ENCODE measurements around the gene CACNA2D1. TPM values are rescaled to one million over a fixed set of nuclear protein-coding genes. Genes with fewer than 3 reads are reported as not detected.

Gene CACNA2D1
- total RNA-seq, 1 donor from 2014 or later: 116 TPM

GRCh38 chr7:82384779-82385178 is 58.8 kb downstream of the CACNA2D1 start:
- Histone ChIP-seq H3K36me3 (ENCODE audit: control insufficient read depth in 3 of 3, insufficient read depth in 3 of 3, low read length in 3 of 3) (no peaks in the 10 kb centered on the region), H3K9me3 (ENCODE audit: control insufficient read depth in 3 of 3, low read length in 3 of 3) (no peaks in the 10 kb centered on the region), H3K4me3 (ENCODE audit: low read length in 3 of 3) (no peak overlapping the region), H3K27me3 (ENCODE audit: control insufficient read depth in 3 of 3, insufficient read depth in 3 of 3, low read length in 3 of 3) (no peaks in the 10 kb centered on the region), H3K4me1 (ENCODE audit: control insufficient read depth in 3 of 3, insufficient read depth in 3 of 3, low read length in 3 of 3) (peaks cover 3 to 6% (median 5%) of the 10 kb centered on the region in 3 donors), H3K27ac (ENCODE audit: low read depth, low read length) (no peak overlapping the region), H3K9ac (ENCODE audit: low read depth in 1 of 3, low read length in 3 of 3) (no peak overlapping the region)

- H3K4me1 ChIP-seq (ENCODE audit: control insufficient read depth in 3 of 3, insufficient read depth in 3 of 3, low read length in 3 of 3): peaks cover 3 to 5% (median 4%) of the 10 kb centered on the region in 3 donors
- H3K4me3 ChIP-seq (ENCODE audit: low read length in 3 of 3): no peak overlapping the region
- H3K9me3 ChIP-seq (ENCODE audit: control insufficient read depth in 3 of 3, low read length in 3 of 3): no peaks in the 10 kb centered on the region
- H3K27me3 ChIP-seq (ENCODE audit: control insufficient read depth in 3 of 3, insufficient read depth in 3 of 3, low read length in 3 of 3): no peaks in the 10 kb centered on the region
- H3K27ac ChIP-seq (ENCODE audit: low read depth, low read length): peak overlapping the region; percentile 1
- no peaks in the 10 kb centered on the region for H3K36me3 ChIP-seq (ENCODE audit: control insufficient read depth in 3 of 3, insufficient read depth in 3 of 3, low read length in 3 of 3)
- H3K9ac ChIP-seq (ENCODE audit: low read depth in 1 of 3, low read length in 3 of 3): no peak overlapping the region
Measured at GRCh38 chr7:82384051-82384464, 59.5 kb downstream of the CACNA2D1 start.

GRCh38 chr7:82382276-82382675 is 61.3 kb downstream of the CACNA2D1 start:
- Histone ChIP-seq H3K9me3 (ENCODE audit: control insufficient read depth in 3 of 3, low read length in 3 of 3) (no peaks in the 10 kb centered on the region), H3K27ac (ENCODE audit: low read depth, low read length) (no peak overlapping the region), H3K27me3 (ENCODE audit: control insufficient read depth in 3 of 3, insufficient read depth in 3 of 3, low read length in 3 of 3) (no peaks in the 10 kb centered on the region), H3K4me1 (ENCODE audit: control insufficient read depth in 3 of 3, insufficient read depth in 3 of 3, low read length in 3 of 3) (peaks cover 0 to 8% (median 3%) of the 10 kb centered on the region in 3 donors), H3K36me3 (ENCODE audit: control insufficient read depth in 3 of 3, insufficient read depth in 3 of 3, low read length in 3 of 3) (no peaks in the 10 kb centered on the region), H3K9ac (ENCODE audit: low read depth in 1 of 3, low read length in 3 of 3) (no peak overlapping the region), H3K4me3 (ENCODE audit: low read length in 3 of 3) (no peak overlapping the region)

GRCh38 chr7:82376739-82377138 is 66.8 kb downstream of the CACNA2D1 start:
- Histone ChIP-seq H3K27me3 (ENCODE audit: control insufficient read depth in 3 of 3, insufficient read depth in 3 of 3, low read length in 3 of 3) (no peaks in the 10 kb centered on the region), H3K4me3 (ENCODE audit: low read length in 3 of 3) (no peak overlapping the region), H3K36me3 (ENCODE audit: control insufficient read depth in 3 of 3, insufficient read depth in 3 of 3, low read length in 3 of 3) (no peaks in the 10 kb centered on the region), H3K9me3 (ENCODE audit: control insufficient read depth in 3 of 3, low read length in 3 of 3) (no peaks in the 10 kb centered on the region), H3K4me1 (ENCODE audit: control insufficient read depth in 3 of 3, insufficient read depth in 3 of 3, low read length in 3 of 3) (peaks cover 6 to 10% (median 6%) of the 10 kb centered on the region in 3 donors), H3K9ac (ENCODE audit: low read depth in 1 of 3, low read length in 3 of 3) (no peak overlapping the region), H3K27ac (ENCODE audit: low read depth, low read length) (peak overlapping the region; percentile 0)

- H3K9me3 ChIP-seq (ENCODE audit: control insufficient read depth in 3 of 3, low read length in 3 of 3): no peaks in the 10 kb centered on the region
- no peak overlapping the region for H3K9ac ChIP-seq (ENCODE audit: low read depth in 1 of 3, low read length in 3 of 3)
- no peaks in the 10 kb centered on the region for H3K27me3 ChIP-seq (ENCODE audit: control insufficient read depth in 3 of 3, insufficient read depth in 3 of 3, low read length in 3 of 3)
- no peaks in the 10 kb centered on the region for H3K36me3 ChIP-seq (ENCODE audit: control insufficient read depth in 3 of 3, insufficient read depth in 3 of 3, low read length in 3 of 3)
- H3K27ac ChIP-seq (ENCODE audit: low read depth, low read length): peak overlapping the region; percentile 16
- peaks cover 6 to 10% (median 6%) of the 10 kb centered on the region in 3 donors for H3K4me1 ChIP-seq (ENCODE audit: control insufficient read depth in 3 of 3, insufficient read depth in 3 of 3, low read length in 3 of 3)
- H3K4me3 ChIP-seq (ENCODE audit: low read length in 3 of 3): no peak overlapping the region
Measured at GRCh38 chr7:82375713-82376112, 67.9 kb downstream of the CACNA2D1 start.

- no peak overlapping the region for H3K9ac ChIP-seq (ENCODE audit: low read depth in 1 of 3, low read length in 3 of 3)
- H3K27ac ChIP-seq (ENCODE audit: low read depth, low read length): peak overlapping the region; percentile 16
- H3K9me3 ChIP-seq (ENCODE audit: control insufficient read depth in 3 of 3, low read length in 3 of 3): no peaks in the 10 kb centered on the region
- no peaks in the 10 kb centered on the region for H3K36me3 ChIP-seq (ENCODE audit: control insufficient read depth in 3 of 3, insufficient read depth in 3 of 3, low read length in 3 of 3)
- peaks cover 6 to 10% (median 6%) of the 10 kb centered on the region in 3 donors for H3K4me1 ChIP-seq (ENCODE audit: control insufficient read depth in 3 of 3, insufficient read depth in 3 of 3, low read length in 3 of 3)
- no peaks in the 10 kb centered on the region for H3K27me3 ChIP-seq (ENCODE audit: control insufficient read depth in 3 of 3, insufficient read depth in 3 of 3, low read length in 3 of 3)
- no peak overlapping the region for H3K4me3 ChIP-seq (ENCODE audit: low read length in 3 of 3)
Measured at GRCh38 chr7:82375129-82375528, 68.4 kb downstream of the CACNA2D1 start.

- Histone ChIP-seq H3K4me3 (ENCODE audit: low read length in 3 of 3) (no peak overlapping the region), H3K9ac (ENCODE audit: low read depth in 1 of 3, low read length in 3 of 3) (no peak overlapping the region), H3K9me3 (ENCODE audit: control insufficient read depth in 3 of 3, low read length in 3 of 3) (no peaks in the 10 kb centered on the region), H3K27ac (ENCODE audit: low read depth, low read length) (peak overlapping the region; percentile 41), H3K4me1 (ENCODE audit: control insufficient read depth in 3 of 3, insufficient read depth in 3 of 3, low read length in 3 of 3) (peaks cover 6 to 10% (median 6%) of the 10 kb centered on the region in 3 donors), H3K36me3 (ENCODE audit: control insufficient read depth in 3 of 3, insufficient read depth in 3 of 3, low read length in 3 of 3) (no peaks in the 10 kb centered on the region), H3K27me3 (ENCODE audit: control insufficient read depth in 3 of 3, insufficient read depth in 3 of 3, low read length in 3 of 3) (no peaks in the 10 kb centered on the region)
Measured at GRCh38 chr7:82373926-82374635, 69.5 kb downstream of the CACNA2D1 start.

- Histone ChIP-seq H3K27ac (ENCODE audit: low read depth, low read length) (no peak overlapping the region), H3K9me3 (ENCODE audit: control insufficient read depth in 3 of 3, low read length in 3 of 3) (no peaks in the 10 kb centered on the region), H3K4me3 (ENCODE audit: low read length in 3 of 3) (no peak overlapping the region), H3K4me1 (ENCODE audit: control insufficient read depth in 3 of 3, insufficient read depth in 3 of 3, low read length in 3 of 3) (peaks cover 6 to 13% (median 6%) of the 10 kb centered on the region in 3 donors), H3K27me3 (ENCODE audit: control insufficient read depth in 3 of 3, insufficient read depth in 3 of 3, low read length in 3 of 3) (no peaks in the 10 kb centered on the region), H3K36me3 (ENCODE audit: control insufficient read depth in 3 of 3, insufficient read depth in 3 of 3, low read length in 3 of 3) (no peaks in the 10 kb centered on the region), H3K9ac (ENCODE audit: low read depth in 1 of 3, low read length in 3 of 3) (no peak overlapping the region)
Measured at GRCh38 chr7:82364671-82365070, 78.9 kb downstream of the CACNA2D1 start.

- H3K9me3 ChIP-seq (ENCODE audit: control insufficient read depth in 3 of 3, low read length in 3 of 3): no peaks in the 10 kb centered on the region
- no peak overlapping the region for H3K4me3 ChIP-seq (ENCODE audit: low read length in 3 of 3)
- peaks cover 6 to 13% (median 6%) of the 10 kb centered on the region in 3 donors for H3K4me1 ChIP-seq (ENCODE audit: control insufficient read depth in 3 of 3, insufficient read depth in 3 of 3, low read length in 3 of 3)
- H3K36me3 ChIP-seq (ENCODE audit: control insufficient read depth in 3 of 3, insufficient read depth in 3 of 3, low read length in 3 of 3): no peaks in the 10 kb centered on the region
- no peak overlapping the region for H3K27ac ChIP-seq (ENCODE audit: low read depth, low read length)
- no peak overlapping the region for H3K9ac ChIP-seq (ENCODE audit: low read depth in 1 of 3, low read length in 3 of 3)
- no peaks in the 10 kb centered on the region for H3K27me3 ChIP-seq (ENCODE audit: control insufficient read depth in 3 of 3, insufficient read depth in 3 of 3, low read length in 3 of 3)
Measured at GRCh38 chr7:82364048-82364447, 79.5 kb downstream of the CACNA2D1 start.

- no peak overlapping the region for H3K27ac ChIP-seq (ENCODE audit: low read depth, low read length)
- no peaks in the 10 kb centered on the region for H3K27me3 ChIP-seq (ENCODE audit: control insufficient read depth in 3 of 3, insufficient read depth in 3 of 3, low read length in 3 of 3)
- no peaks in the 10 kb centered on the region for H3K9me3 ChIP-seq (ENCODE audit: control insufficient read depth in 3 of 3, low read length in 3 of 3)
- H3K9ac ChIP-seq (ENCODE audit: low read depth in 1 of 3, low read length in 3 of 3): no peak overlapping the region
- no peaks in the 10 kb centered on the region for H3K36me3 ChIP-seq (ENCODE audit: control insufficient read depth in 3 of 3, insufficient read depth in 3 of 3, low read length in 3 of 3)
- H3K4me3 ChIP-seq (ENCODE audit: low read length in 3 of 3): no peak overlapping the region
- H3K4me1 ChIP-seq (ENCODE audit: control insufficient read depth in 3 of 3, insufficient read depth in 3 of 3, low read length in 3 of 3): peaks cover 4 to 17% (median 13%) of the 10 kb centered on the region in 3 donors
Measured at GRCh38 chr7:82362129-82362706, 81.4 kb downstream of the CACNA2D1 start.
